Activated T-helper 2 cell treated with anti-CD3 and anti-CD28 coated beads, Interferon-gamma antibody, Interleukin-2, Interleukin-4, amounts not matched to agents 10 μg/mL and 5 μg/mL and 100 μg/mL, durations not matched to agents 14 hours and 24 hours and 36 hours (primary cell): ENCODE measurements around the gene DPYSL5. TPM values are rescaled to one million over a fixed set of nuclear protein-coding genes. Genes with fewer than 3 reads are reported as not detected.

Source experiments
- DNase-seq: peaks from one replicate; pipeline ENCODE4 v3.0.0; 2021; ENCODE audit warnings: low spot score
- H3K27ac Mint-ChIP-seq: one replicate; pipeline ENCODE4 v1.8.0; 2021; ENCODE audit warnings: mixed read lengths
- H3K27me3 Mint-ChIP-seq: one replicate; pipeline ENCODE4 v1.8.0; 2021; ENCODE audit warnings: low read depth, mixed read lengths
- H3K36me3 Mint-ChIP-seq: one replicate; pipeline ENCODE4 v1.8.0; 2021; ENCODE audit warnings: low read depth, mixed read lengths
- H3K4me1 Mint-ChIP-seq: one replicate; pipeline ENCODE4 v1.8.0; 2021; ENCODE audit warnings: low read depth, mixed read lengths
- H3K4me3 Mint-ChIP-seq: one replicate; pipeline ENCODE4 v1.8.0; 2021; ENCODE audit warnings: low read depth, mild to moderate bottlenecking, moderate library complexity, mixed read lengths
- H3K9me3 Mint-ChIP-seq: one replicate; pipeline ENCODE4 v1.8.0; 2021; ENCODE audit warnings: mixed read lengths
- intact Hi-C: fragments of 100-400 bp; cut with micrococcal nuclease; formaldehyde crosslinking; loops from one replicate; pipeline ENCODE4 v1.15.1; 2023
- total RNA-seq: library from RNA; stranded (reverse); gene quantifications from 2 replicates; pipeline ENCODE4 v1.2.3, GENCODE V29; 2022

Gene DPYSL5
- total RNA-seq, 1 donor from 2014 or later: not detected

GRCh38 chr2:26997394-26997793, 149.5 kb downstream of the DPYSL5 start:
- H3K27ac Mint-ChIP-seq: no peak overlapping the region
- DNase-seq: no peak
- H3K9me3 Mint-ChIP-seq: no peaks in the 10 kb centered on the region
- peaks cover 12% of the 10 kb centered on the region for H3K27me3 Mint-ChIP-seq
- no peaks in the 10 kb centered on the region for H3K36me3 Mint-ChIP-seq
- intact Hi-C loops: no loop called here
- no peaks in the 10 kb centered on the region for H3K4me1 Mint-ChIP-seq
- no peak overlapping the region for H3K4me3 Mint-ChIP-seq

DNA sequence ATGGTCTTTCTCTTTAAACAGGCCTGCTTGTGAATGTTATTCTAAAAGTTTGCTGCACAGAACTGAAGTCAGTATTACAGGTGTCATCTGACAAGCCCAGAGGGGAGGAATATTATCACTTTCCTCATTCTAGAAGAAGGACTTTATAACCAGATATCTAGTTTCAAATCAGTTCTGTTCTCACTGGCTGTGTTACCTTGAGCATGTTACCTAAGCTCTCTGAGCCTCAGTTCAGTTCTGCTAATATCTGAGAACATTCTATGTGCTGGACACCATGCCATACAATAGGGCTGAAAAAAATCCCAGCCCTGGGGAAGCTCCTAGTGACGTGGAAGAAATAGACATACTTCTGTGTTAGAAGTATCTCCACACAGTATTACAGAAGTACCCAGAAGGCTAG, 150.4 kb downstream of the DPYSL5 start:
- no peak overlapping the region for H3K27ac Mint-ChIP-seq
- no peaks in the 10 kb centered on the region for H3K4me1 Mint-ChIP-seq
- no peak for DNase-seq
- H3K36me3 Mint-ChIP-seq: no peaks in the 10 kb centered on the region
- intact Hi-C loops: no loop called here
- H3K27me3 Mint-ChIP-seq: peaks cover 12% of the 10 kb centered on the region
- no peaks in the 10 kb centered on the region for H3K9me3 Mint-ChIP-seq
- no peak overlapping the region for H3K4me3 Mint-ChIP-seq

Other genes with a start within 250 kb of the DPYSL5 start
- gene CIB4, start 206.8 kb upstream of the DPYSL5 start, total RNA-seq: not detected in 2 replicates
- not detected in 2 replicates for gene KCNK3, start 155.4 kb upstream of the DPYSL5 start, total RNA-seq
- gene SLC35F6, start 83.8 kb upstream of the DPYSL5 start, total RNA-seq: 11.1 and 11.8 TPM in 2 replicates
- gene CENPA, start 62.1 kb upstream of the DPYSL5 start, total RNA-seq: 24.3 and 27.3 TPM in 2 replicates
- 1.8 and 2.2 TPM in 2 replicates for gene MAPRE3, start 122.5 kb downstream of the DPYSL5 start, total RNA-seq
- gene TMEM214, start 184.8 kb downstream of the DPYSL5 start, total RNA-seq: 96.3 and 102 TPM in 2 replicates
- gene AGBL5, start 203.5 kb downstream of the DPYSL5 start, total RNA-seq: 12.5 and 13.8 TPM in 2 replicates
- 330 and 341 TPM in 2 replicates for gene OST4, start 223.5 kb downstream of the DPYSL5 start, total RNA-seq
- gene EMILIN1, start 230.5 kb downstream of the DPYSL5 start, total RNA-seq: 0.87 and 0.94 TPM in 2 replicates
- 12.3 and 13.4 TPM in 2 replicates for gene KHK, start 238.6 kb downstream of the DPYSL5 start, total RNA-seq